ENCODE measurements around the gene C2CD3.
"Not testable (repeated sequence)": the region's sequence is repeated elsewhere in the genome, so short reads cannot be mapped to it uniquely, and the experiment has no call there.

The C2CD3 gene

GRCh38 chr11:74004759-74005615 lies 165.8 kb downstream of the C2CD3 start:
- DNase-seq (ENCODE audit: low read depth) = no peak

GRCh38 chr11:74004046-74004695 lies 166.6 kb downstream of the C2CD3 start:
- DNase-seq (ENCODE audit: low read depth) = no peak

DNA sequence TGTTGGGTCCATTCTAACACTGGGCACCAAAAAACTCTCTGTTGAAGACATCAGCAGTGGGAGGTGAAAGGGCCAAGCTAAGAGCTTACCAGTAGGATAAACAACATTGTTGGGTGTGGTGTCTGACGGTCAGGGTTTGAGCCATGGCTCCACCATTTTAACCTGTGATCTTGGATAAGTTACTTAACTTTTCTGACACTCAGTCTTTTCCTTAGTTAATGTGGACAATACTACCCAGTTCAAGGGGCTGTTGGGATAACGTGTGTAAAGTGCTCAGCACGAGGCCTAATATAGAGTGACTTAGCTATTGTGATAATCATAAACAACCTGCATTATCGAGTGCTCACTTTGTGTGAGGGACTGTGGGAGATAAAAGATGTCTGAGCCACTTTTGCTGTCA lies 168.0 kb downstream of the C2CD3 start:
- DNase-seq (ENCODE audit: low read depth) = no peak

DNA sequence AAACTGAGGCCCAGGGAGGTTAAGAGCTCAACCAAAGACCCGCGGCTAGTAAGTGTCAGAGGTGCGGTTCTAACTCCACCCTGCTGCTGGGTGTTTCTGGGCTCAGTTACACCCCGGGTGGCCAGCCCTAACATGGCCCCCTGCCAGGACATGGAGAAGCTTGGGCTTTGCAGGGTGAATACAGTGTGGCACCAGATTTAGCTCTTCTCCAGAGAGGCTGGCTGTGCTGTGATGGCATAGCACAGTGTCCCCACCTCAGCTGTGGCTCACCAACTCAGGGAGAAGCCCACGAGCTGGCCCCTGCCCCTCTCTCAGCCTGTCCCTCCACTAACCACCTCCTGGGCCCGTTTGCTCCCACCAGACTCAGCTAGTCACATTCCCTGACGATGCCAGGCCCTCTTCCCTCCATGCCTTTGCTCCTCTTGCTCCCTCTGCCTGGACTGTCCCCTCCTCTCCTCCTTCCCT lies 168.9 kb downstream of the C2CD3 start:
- DNase-seq (ENCODE audit: low read depth) = no peak

- no peak for DNase-seq (ENCODE audit: low read depth)
These were observed 170.3 kb downstream of the C2CD3 start for GRCh38 chr11:74000307-74001133.

- DNase-seq (ENCODE audit: low read depth) = no peak
These were observed 171.1 kb downstream of the C2CD3 start for GRCh38 chr11:73999581-74000306.

DNA sequence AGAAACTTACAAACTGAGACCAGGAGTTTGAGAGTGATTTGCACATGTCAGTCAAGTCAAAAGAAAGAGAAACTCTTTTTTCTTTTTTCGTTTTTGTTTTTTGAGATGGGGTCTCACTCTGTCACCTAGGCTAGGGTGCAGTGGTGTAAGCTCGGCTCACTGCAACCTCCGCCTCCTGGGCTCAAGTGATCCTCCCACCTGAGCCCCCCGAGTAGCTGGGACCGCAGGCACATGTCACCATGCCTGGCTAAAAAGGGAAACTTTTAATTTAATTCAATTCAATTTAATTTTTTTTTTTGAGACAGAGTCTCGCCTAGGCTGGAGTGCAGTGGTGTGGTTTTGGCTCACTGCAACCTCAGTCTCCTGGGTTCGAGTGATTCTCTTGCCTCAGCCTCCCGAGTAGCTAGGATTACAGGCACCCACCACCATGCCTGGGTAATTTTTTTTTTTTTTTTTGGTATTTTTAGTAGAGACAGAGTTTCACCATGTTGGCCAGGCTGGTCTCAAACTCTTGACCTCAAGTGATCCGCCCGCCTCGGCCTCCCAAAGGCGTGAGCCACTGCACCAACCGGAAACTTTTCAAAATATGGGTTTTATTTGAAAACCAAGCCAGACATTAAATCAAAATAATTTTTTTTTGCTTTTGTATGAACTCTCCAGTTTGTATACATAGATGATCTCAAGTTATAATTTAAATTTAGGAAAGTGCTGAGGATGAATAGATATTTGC lies 171.8 kb downstream of the C2CD3 start:
- DNase-seq (ENCODE audit: low read depth) = no peak

DNA sequence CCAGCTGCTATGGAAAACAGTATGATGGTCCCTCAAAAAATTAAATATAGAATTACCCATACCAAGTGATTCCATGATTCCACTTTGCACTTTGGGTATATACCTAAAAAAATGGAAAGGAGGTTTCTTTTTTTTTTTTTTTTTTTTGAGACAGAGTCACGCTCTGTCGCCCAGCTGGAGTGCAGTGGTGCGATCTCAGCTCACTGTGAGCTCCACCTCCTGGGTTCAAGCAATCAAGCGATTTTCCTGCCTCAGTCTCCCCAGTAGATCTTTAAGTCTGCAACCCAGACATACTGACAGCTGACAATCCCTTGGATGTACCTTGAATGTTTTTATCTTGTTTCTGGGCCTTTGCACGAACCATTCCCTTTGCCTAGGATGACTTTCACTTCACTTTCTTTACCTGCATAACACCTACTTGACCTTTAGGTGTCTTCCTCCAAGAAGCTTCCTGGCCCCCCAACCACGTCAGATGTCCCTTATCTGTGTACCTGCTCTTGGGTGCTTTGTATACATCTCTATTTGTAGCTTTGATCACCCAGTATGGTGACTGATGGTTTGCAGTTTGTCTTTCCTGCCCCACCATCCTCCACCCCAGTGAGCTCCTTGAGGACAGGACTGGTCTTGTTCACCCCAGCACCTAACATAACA lies 173.6 kb downstream of the C2CD3 start:
- DNase-seq (ENCODE audit: low read depth) = no peak

- DNase-seq (ENCODE audit: low read depth) = no peak
These were observed 174.5 kb downstream of the C2CD3 start for GRCh38 chr11:73996161-73996747.

- no peak for DNase-seq (ENCODE audit: low read depth)
These were observed 175.1 kb downstream of the C2CD3 start for GRCh38 chr11:73995731-73996130.

DNA sequence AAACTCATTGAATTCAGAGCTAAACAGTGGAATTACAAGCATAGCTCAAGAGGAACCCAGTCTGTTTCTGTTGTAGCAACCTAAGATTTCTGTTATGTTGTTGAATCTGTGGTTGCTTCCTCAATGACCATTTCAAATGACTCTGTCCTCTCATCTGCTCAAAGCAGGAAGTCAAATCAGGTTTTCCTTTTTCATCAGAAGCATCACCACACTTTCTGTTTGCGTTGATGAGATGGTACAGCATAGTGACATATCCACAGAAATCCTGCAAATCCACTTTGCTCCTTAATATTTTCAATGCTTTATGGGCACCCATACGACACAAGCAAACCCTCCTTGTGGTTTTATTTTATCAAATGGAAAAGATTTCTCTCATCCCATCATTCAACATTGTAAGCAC lies 175.6 kb downstream of the C2CD3 start:
- DNase-seq (ENCODE audit: low read depth) = peak; percentile 26

GRCh38 chr11:73991471-73992006 lies 179.3 kb downstream of the C2CD3 start:
- DNase-seq (ENCODE audit: low read depth) = no peak

GRCh38 chr11:73990730-73991129 lies 180.1 kb downstream of the C2CD3 start:
- no peak for DNase-seq (ENCODE audit: low read depth)

DNA sequence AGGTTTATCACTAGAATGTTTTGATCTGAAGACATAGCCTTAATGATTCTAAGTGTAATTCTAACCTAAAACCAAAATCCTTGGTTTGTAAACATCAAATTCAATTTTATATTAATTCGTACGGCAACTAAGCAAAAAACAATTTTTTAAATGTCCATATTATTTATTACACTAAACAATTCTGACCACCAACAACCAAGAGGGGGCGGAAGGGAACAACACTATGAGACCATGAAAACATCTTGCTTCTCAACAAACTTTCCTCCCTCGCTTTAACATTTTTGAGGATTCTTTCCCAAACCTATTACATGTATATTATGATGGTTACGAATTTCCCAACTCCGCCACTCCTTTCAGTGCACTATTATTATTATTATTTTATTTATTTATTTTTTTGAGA lies 181.6 kb downstream of the C2CD3 start:
- peak; percentile 21 for DNase-seq (ENCODE audit: low read depth)

DNA sequence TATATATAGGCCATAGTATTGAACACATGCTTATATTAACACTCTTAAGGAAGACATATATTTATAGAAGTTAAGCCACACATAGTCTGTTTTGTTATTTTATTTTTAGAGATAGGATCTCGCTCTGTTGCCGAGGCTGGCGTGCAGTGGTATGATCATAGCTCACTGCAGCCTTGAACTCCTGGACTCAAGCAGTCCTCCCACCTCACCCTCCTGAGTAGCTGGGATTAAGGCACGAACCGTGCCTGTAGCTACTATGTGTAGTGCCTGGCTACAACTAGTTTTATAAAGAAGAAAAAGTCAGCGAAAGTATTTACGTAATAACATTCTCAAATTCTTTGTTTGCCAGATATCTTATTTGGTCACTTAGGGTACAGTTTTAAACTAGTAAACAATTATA lies 182.6 kb downstream of the C2CD3 start:
- DNase-seq (ENCODE audit: low read depth) = no peak

DNA sequence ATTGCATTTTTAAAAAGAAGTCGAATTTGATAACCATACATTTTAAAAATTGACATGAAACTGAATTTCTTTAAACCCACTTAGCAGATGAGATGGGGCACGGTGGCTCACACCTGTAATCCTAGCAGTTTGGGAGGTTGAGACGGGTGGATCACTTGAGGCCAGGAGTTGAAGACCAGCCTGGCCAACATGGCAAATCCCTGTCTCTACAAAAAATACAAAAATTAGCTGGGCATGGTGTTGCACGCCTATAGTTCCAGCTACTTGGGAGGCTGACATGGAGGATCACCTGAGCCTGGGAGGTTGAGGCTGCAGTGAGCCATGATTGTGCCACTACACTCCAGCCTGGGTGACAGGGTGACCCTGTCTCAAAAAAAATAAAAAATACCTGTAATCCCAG lies 185.1 kb downstream of the C2CD3 start:
- DNase-seq (ENCODE audit: low read depth) = not testable (repeated sequence)

GRCh38 chr11:73983741-73984538 lies 186.9 kb downstream of the C2CD3 start:
- no peak for DNase-seq (ENCODE audit: low read depth)

- peak; percentile 91 for DNase-seq (ENCODE audit: low read depth)
These were observed 187.6 kb downstream of the C2CD3 start for GRCh38 chr11:73982990-73983740.

Data from EH (cell line).